HL-60 (cell line): ENCODE measurements around the gene GLB1L.

Source experiments
- DNase-seq, 2 experiments: peaks; one replicate each; pipeline ENCODE4 v3.0.0-alpha.2; 2010 to 2020; ENCODE audit warnings: low read depth in 1 of 2, low spot score in 1 of 2
- H3K27ac ChIP-seq: fragments of 250-450 bp; sonication (Bioruptor Pico); replicated peaks from 2 replicates; pipeline ENCODE4 v1.5.1; 2020; ENCODE audit warnings: mild to moderate bottlenecking, moderate library complexity
- H3K27me3 ChIP-seq: fragments of 250-450 bp; sonication (Bioruptor Pico); 2 replicates; pipeline ENCODE4 v1.5.1; 2021; ENCODE audit warnings: mild to moderate bottlenecking, moderate library complexity; ENCODE audit not compliant: insufficient read depth, poor library complexity, severe bottlenecking
- H3K4me3 ChIP-seq: replicated peaks from 2 replicates; pipeline ENCODE4 v1.5.1; 2011; ENCODE audit warnings: mild to moderate bottlenecking, control low read depth, low read length; ENCODE audit not compliant: insufficient read depth
- CTCF ChIP-seq: IDR thresholded peaks from one replicate; pipeline ENCODE4 v1.5.1; 2011; ENCODE audit warnings: low read length, control low read depth, inconsistent platforms; ENCODE audit not compliant: insufficient read depth
- GABPA ChIP-seq: IDR thresholded peaks from 2 replicates; pipeline ENCODE4 v1.6.1; 2012; ENCODE audit warnings: low read depth
- POLR2AphosphoS5 ChIP-seq: IDR thresholded peaks from 2 replicates; pipeline ENCODE4 v1.6.1; 2012; ENCODE audit warnings: low read depth
- SPI1 ChIP-seq: IDR thresholded peaks from 2 replicates; pipeline ENCODE4 v1.6.1; 2012; ENCODE audit warnings: low read depth, mild to moderate bottlenecking, borderline replicate concordance
- microRNA-seq: library from miRNA; unstranded; fragments of <30 nt; microRNA quantifications from one replicate; pipeline ENCODE4, GENCODE V29; 2018
- TF ChIP-seq, protein P1 (sequence below): IDR thresholded peaks from 2 replicates; pipeline ENCODE4 v1.6.1; 2012; ENCODE audit warnings: low read depth; ENCODE audit not compliant: insufficient replicate concordance

GLB1L gene

DNA sequence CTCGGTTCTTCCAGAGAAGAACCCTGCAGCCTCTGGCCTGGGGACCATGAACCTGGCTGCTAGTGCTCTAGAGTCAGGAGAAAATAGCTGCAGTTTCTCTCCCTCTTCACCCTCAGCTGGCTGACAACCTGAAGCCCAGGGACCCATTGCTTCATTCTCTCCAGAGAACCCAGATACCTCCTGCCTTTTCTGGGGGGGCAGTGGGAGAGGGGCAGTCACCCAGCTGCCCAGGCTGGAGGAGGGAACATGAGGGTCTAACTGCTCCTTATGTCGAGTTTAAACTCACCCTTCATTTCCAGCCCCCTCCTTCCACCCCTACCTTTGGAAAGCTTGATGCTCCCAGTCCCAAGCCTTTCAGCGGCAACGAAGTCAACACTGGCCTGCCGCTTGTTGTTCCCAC, 46.3 kb downstream of the GLB1L start:
- no peak for DNase-seq
- Histone ChIP-seq H3K27me3 (no peaks in the 10 kb centered on the region), H3K4me3 (no peak overlapping the region), H3K27ac (no peak overlapping the region)
- TF ChIP-seq GABPA, result no peak
- TF ChIP-seq POLR2AphosphoS5, result no peak
- no peak for TF ChIP-seq SPI1
- no peak for TF ChIP-seq CTCF
- TF ChIP-seq, protein P1, sequence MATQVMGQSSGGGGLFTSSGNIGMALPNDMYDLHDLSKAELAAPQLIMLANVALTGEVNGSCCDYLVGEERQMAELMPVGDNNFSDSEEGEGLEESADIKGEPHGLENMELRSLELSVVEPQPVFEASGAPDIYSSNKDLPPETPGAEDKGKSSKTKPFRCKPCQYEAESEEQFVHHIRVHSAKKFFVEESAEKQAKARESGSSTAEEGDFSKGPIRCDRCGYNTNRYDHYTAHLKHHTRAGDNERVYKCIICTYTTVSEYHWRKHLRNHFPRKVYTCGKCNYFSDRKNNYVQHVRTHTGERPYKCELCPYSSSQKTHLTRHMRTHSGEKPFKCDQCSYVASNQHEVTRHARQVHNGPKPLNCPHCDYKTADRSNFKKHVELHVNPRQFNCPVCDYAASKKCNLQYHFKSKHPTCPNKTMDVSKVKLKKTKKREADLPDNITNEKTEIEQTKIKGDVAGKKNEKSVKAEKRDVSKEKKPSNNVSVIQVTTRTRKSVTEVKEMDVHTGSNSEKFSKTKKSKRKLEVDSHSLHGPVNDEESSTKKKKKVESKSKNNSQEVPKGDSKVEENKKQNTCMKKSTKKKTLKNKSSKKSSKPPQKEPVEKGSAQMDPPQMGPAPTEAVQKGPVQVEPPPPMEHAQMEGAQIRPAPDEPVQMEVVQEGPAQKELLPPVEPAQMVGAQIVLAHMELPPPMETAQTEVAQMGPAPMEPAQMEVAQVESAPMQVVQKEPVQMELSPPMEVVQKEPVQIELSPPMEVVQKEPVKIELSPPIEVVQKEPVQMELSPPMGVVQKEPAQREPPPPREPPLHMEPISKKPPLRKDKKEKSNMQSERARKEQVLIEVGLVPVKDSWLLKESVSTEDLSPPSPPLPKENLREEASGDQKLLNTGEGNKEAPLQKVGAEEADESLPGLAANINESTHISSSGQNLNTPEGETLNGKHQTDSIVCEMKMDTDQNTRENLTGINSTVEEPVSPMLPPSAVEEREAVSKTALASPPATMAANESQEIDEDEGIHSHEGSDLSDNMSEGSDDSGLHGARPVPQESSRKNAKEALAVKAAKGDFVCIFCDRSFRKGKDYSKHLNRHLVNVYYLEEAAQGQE, result no peak

GRCh38 chr2:219197388-219197787, 47.9 kb downstream of the GLB1L start:
- Histone ChIP-seq H3K27ac (no peak overlapping the region), H3K27me3 (no peaks in the 10 kb centered on the region), H3K4me3 (no peak overlapping the region)
- DNase-seq, result no peak
- TF ChIP-seq CTCF, result no peak
- TF ChIP-seq, protein P1, result no peak
- TF ChIP-seq SPI1, result no peak
- no peak for TF ChIP-seq GABPA
- no peak for TF ChIP-seq POLR2AphosphoS5

- TF ChIP-seq SPI1, result peak; percentile 26; the same call in 1 of the 2 replicates
- TF ChIP-seq GABPA, result no peak
- Histone ChIP-seq H3K27me3 (no peaks in the 10 kb centered on the region), H3K27ac (no peak overlapping the region), H3K4me3 (no peak overlapping the region)
- DNase-seq, result no peak
Observed at GRCh38 chr2:219186754-219187456, 58.3 kb downstream of the GLB1L start.

Small RNAs within 50 kb of the gene (microRNA-seq; reads per million reads assigned to microRNA genes)
- gene MIR153-1, result 0.90 reads per million
